Endothelial cell of umbilical vein (primary cell): ENCODE data around the gene ZNF438. TPM values are rescaled to one million over a fixed set of nuclear protein-coding genes. Genes with fewer than 3 reads are reported as not detected.

Experiments
- BruUV-seq: library from RNA; stranded (reverse); fragments of 400-500 nt; replicated peaks from 2 replicates; lab custom pipeline; 2021; lab: Mats Ljungman, UMichigan
- CTCF ChIA-PET: fragments of 300-600, 350-600 bp; sonication (Branson Sonifier 250); formaldehyde crosslinking; loops from one replicate; lab custom pipeline; 2021; ENCODE audit warnings: antibody characterized with exemption, inconsistent platforms; lab: Charles Lee
- POLR2A ChIA-PET: fragments of 300-600, 350-600 bp; sonication (Branson Sonifier 250); formaldehyde crosslinking; loops from one replicate; lab custom pipeline; 2021; ENCODE audit warnings: antibody characterized with exemption, inconsistent platforms; lab: Charles Lee
- DNase-seq: peaks from one replicate; pipeline ENCODE4 v3.0.0-alpha.2; 2011; ENCODE audit warnings: low read depth, low spot score
- FAIRE-seq: peaks from 2 replicates; lab custom pipeline; 2011; peaks lifted over from hg19 to GRCh38; lab: Jason Lieb, UNC
- H2AFZ ChIP-seq: 2 replicates; pipeline ENCODE4 v1.6.0; 2012; ENCODE audit warnings: low read depth, low read length, control low read depth, inconsistent platforms
- H3K27ac ChIP-seq: 2 replicates; pipeline ENCODE4 v1.5.1; 2011; ENCODE audit warnings: low read depth, mild to moderate bottlenecking, control low read depth, low read length, moderate library complexity; ENCODE audit not compliant: insufficient read depth
- H3K27me3 ChIP-seq, 2 experiments: 2 replicates each; pipeline versions ENCODE4 v1.6.0 to v1.6.1; 2011; ENCODE audit warnings: low read length in 2 of 2, mixed read lengths in 1 of 2; ENCODE audit not compliant: control insufficient read depth in 2 of 2, insufficient read depth in 2 of 2
- H3K36me3 ChIP-seq, 2 experiments: 2 replicates in 1 of 2; 3 replicates in 1 of 2; pipeline ENCODE4 v1.5.1; 2011; ENCODE audit warnings: low read length in 2 of 2, mild to moderate bottlenecking in 1 of 2, moderate library complexity in 1 of 2; ENCODE audit not compliant: control insufficient read depth in 2 of 2, insufficient read depth in 2 of 2; ENCODE audit errors: extremely low read depth in 1 of 2
- H3K4me1 ChIP-seq: 3 replicates; pipeline ENCODE4 v1.5.1; 2011; ENCODE audit warnings: mild to moderate bottlenecking, low read length; ENCODE audit not compliant: control insufficient read depth, insufficient read depth; ENCODE audit errors: extremely low read depth
- H3K4me2 ChIP-seq: 2 replicates; pipeline ENCODE4 v1.6.1; 2011; ENCODE audit warnings: low read length, control low read depth, mixed read lengths; ENCODE audit not compliant: insufficient read depth
- H3K4me3 ChIP-seq, 3 experiments: fragments of 200-600 bp in 1 of 3; sonication (generic), shearing (Covaris generic) in 1 of 3; replicated peaks in 1 of 3; 2 replicates each; pipeline ENCODE4 v1.5.1; 2011 to 2016; ENCODE audit warnings: control low read depth in 3 of 3, low read length in 3 of 3, mild to moderate bottlenecking in 2 of 3, inconsistent platforms in 1 of 3, low read depth in 1 of 3, moderate library complexity in 1 of 3; ENCODE audit not compliant: insufficient read depth in 1 of 3
- H3K79me2 ChIP-seq: 2 replicates; pipeline ENCODE4 v1.6.0; 2012; ENCODE audit warnings: low read length, inconsistent platforms; ENCODE audit not compliant: control insufficient read depth, insufficient read depth
- H3K9ac ChIP-seq: replicated peaks from 2 replicates; pipeline ENCODE3; 2011; ENCODE audit warnings: low read length, control low read depth; ENCODE audit not compliant: insufficient read depth; ENCODE audit errors: extremely low read depth
- H3K9me1 ChIP-seq: replicated peaks from 3 replicates; pipeline ENCODE4 v1.6.0; 2011; ENCODE audit warnings: mild to moderate bottlenecking, low read length; ENCODE audit not compliant: control insufficient read depth, insufficient read depth; ENCODE audit errors: extremely low read depth
- H3K9me3 ChIP-seq: replicated peaks from 2 replicates; pipeline ENCODE4 v1.5.1; 2012; ENCODE audit warnings: low read length, inconsistent platforms; ENCODE audit not compliant: control insufficient read depth, insufficient read depth
- H4K20me1 ChIP-seq: replicated peaks from 2 replicates; pipeline ENCODE3; 2011; ENCODE audit warnings: mild to moderate bottlenecking, low read length; ENCODE audit not compliant: control insufficient read depth, insufficient read depth; ENCODE audit errors: extremely low read depth
- CTCF ChIP-seq, 2 donors: IDR thresholded peaks; 1 replicate in 1 of 2; 2 replicates in 1 of 2; pipeline ENCODE4 v1.5.1; 2011; ENCODE audit warnings: low read length in 2 of 2, mild to moderate bottlenecking in 2 of 2, moderate library complexity in 2 of 2, control low read depth in 1 of 2, inconsistent platforms in 1 of 2, low read depth in 1 of 2; ENCODE audit not compliant: insufficient read depth in 1 of 2; ENCODE audit errors: extremely low read depth in 1 of 2
- EZH2 ChIP-seq: IDR thresholded peaks from 2 replicates; pipeline ENCODE4 v1.6.1; 2012; ENCODE audit warnings: borderline replicate concordance, low read depth, mild to moderate bottlenecking, moderate library complexity, low read length, inconsistent platforms; ENCODE audit not compliant: severe bottlenecking
- FOS ChIP-seq: IDR thresholded peaks from 2 replicates; pipeline ENCODE4 v1.6.1; 2011; ENCODE audit warnings: mild to moderate bottlenecking, low read length, moderate library complexity, borderline replicate concordance; ENCODE audit not compliant: insufficient read depth
- GATA2 ChIP-seq: IDR thresholded peaks from 2 replicates; pipeline ENCODE4 v1.7.0; 2011; ENCODE audit warnings: low read depth, mild to moderate bottlenecking, moderate library complexity, mixed read lengths, low read length; ENCODE audit not compliant: insufficient read length, insufficient read depth
- JUN ChIP-seq: IDR thresholded peaks from 2 replicates; pipeline ENCODE4 v1.6.1; 2011; ENCODE audit warnings: borderline replicate concordance, low read depth; ENCODE audit not compliant: insufficient read length, insufficient read depth
- MAX ChIP-seq: IDR thresholded peaks from 2 replicates; pipeline ENCODE4 v1.6.1; 2011; ENCODE audit not compliant: insufficient read depth, insufficient read length
- MYC ChIP-seq: IDR thresholded peaks from one replicate; pipeline ENCODE4 v1.6.1; 2011; ENCODE audit warnings: mild to moderate bottlenecking, low read depth, low read length
- POLR2A ChIP-seq: IDR thresholded peaks from 2 replicates; pipeline ENCODE4 v1.6.1; 2012; ENCODE audit warnings: low read depth, mild to moderate bottlenecking, control low read depth, low read length
- POLR2AphosphoS5 ChIP-seq: IDR thresholded peaks from 2 replicates; pipeline ENCODE4 v1.6.1; 2012; ENCODE audit warnings: low read depth, mild to moderate bottlenecking, control low read depth, low read length, moderate library complexity; ENCODE audit not compliant: insufficient read depth
- dilution Hi-C: fragments of 300-500 bp; cut with MboI; formaldehyde crosslinking; loops from one replicate; pipeline ENCODE4 v1.15.0; 2019; ENCODE audit warnings: low sequenced_read_pairs; ENCODE audit not compliant: extremely low pct_ligation_motif_present
- intact Hi-C: fragments of 100-400 bp; cut with micrococcal nuclease; formaldehyde crosslinking; loops from one replicate; pipeline ENCODE4 v1.10.0; 2022
- polyA plus RNA-seq, 4 experiments: library from polyadenylated mRNA; depleted of rRNA in 3 of 4; stranded (reverse) in 3 of 4; unstranded in 1 of 4; fragments of >200 nt; gene quantifications; 2 replicates each; pipeline versions ENCODE4 v1.2.1 to v1.2.3, GENCODE V29; 2011 to 2012; ENCODE audit warnings: missing spikeins in 1 of 4
- total RNA-seq: library from RNA; stranded (reverse); gene quantifications from 2 replicates; pipeline ENCODE4 v1.2.3, GENCODE V29; 2021

Gene ZNF438
- total and polyA plus RNA-seq, 2 donors (not counting 3 experiments of a cell fraction or from before 2014, with no cell fraction given), result 7.2 to 15.1 TPM

DNA sequence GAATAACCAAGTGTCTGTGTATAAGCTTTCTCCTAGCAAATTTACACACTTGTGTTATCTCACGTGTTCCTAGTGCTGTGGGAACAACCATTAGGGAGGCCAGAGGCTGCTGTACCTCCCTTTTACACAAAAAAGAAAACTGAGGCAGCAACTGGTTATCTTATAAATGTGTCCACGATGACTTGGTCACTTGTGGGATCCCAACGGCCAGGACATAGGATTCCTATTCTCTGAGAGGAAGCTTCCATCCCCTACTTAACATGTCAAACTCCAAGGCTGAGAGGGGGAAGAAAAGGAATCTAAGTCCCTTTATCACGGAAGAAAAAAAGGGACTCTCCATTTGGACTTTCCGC, 484 bp downstream of the ZNF438 start:
- H2AFZ ChIP-seq, result peak overlapping the region; percentile 29
- no peaks in the 10 kb centered on the region for H3K36me3 ChIP-seq
- peaks cover 32% of the 10 kb centered on the region for H3K4me1 ChIP-seq
- peak overlapping the region; percentile 92 for H3K27ac ChIP-seq
- H3K4me2 ChIP-seq, result peak overlapping the region; percentile 85
- BruUV-seq, result TSS peak; percentile 73
- peak overlapping the region in 2 of 3 experiments; percentile 50 to 54 for H3K4me3 ChIP-seq
- no peaks in the 10 kb centered on the region for H3K27me3 ChIP-seq
- H3K9me3 ChIP-seq, result no peaks in the 10 kb centered on the region
- dilution Hi-C loops, result no loop called here
- H4K20me1 ChIP-seq, result no peaks in the 10 kb centered on the region
- no peaks in the 10 kb centered on the region for H3K79me2 ChIP-seq
- no peaks in the 10 kb centered on the region for H3K9me1 ChIP-seq
- TF ChIP-seq MAX, result no peak
- no peak for TF ChIP-seq POLR2AphosphoS5
- no peak for TF ChIP-seq GATA2
- TF ChIP-seq JUN, result no peak
- no peak for TF ChIP-seq CTCF (IDR thresholded peaks at IDR 0.05; ENCODE audit: extremely low read depth in 1 of 2, insufficient read depth in 1 of 2, low read depth in 1 of 2, low read length in 2 of 2)
- TF ChIP-seq EZH2, result no peak
- TF ChIP-seq POLR2A, result no peak
- TF ChIP-seq MYC, result no peak
- no peak for TF ChIP-seq FOS
- FAIRE-seq, result peak; percentile 76
- ChIA-PET POLR2A (interaction anchor here (0.9 to 1.4 kb wide), 7 partner anchors 21 to 666 kb away, joined by 3 to 10 read pairs (median 4); no protein-coding TSS in a partner anchor), CTCF (interaction anchor here (0.7 to 2.6 kb wide), 16 partner anchors 9 to 739 kb away, joined by 3 to 32 read pairs (median 4); no protein-coding TSS in a partner anchor)
- DNase-seq, result no peak
- peak overlapping the region; percentile 77 for H3K9ac ChIP-seq
- intact Hi-C loops, result loop anchor here (1.0 to 10.0 kb wide), 9 partner anchors 20 to 774 kb away; no protein-coding TSS in a partner anchor
